GM12874 (cell line): Measurements from ENCODE around the gene TMEM161A.

Source experiments
- CTCF ChIP-seq: IDR thresholded peaks from 2 replicates; pipeline ENCODE4 v1.5.1; 2011; ENCODE audit warnings: low read depth, mild to moderate bottlenecking, control low read depth, low read length, moderate library complexity; ENCODE audit not compliant: insufficient read depth

The TMEM161A gene

GRCh38 chr19:19171821-19172532 lies 33.7 kb upstream of the TMEM161A start:
- TF ChIP-seq CTCF = no peak

GRCh38 chr19:19170873-19171672 lies 32.8 kb upstream of the TMEM161A start:
- no peak for TF ChIP-seq CTCF

GRCh38 chr19:19170053-19170872 lies 32.0 kb upstream of the TMEM161A start, which contains the start of gene MEF2B:
Gene MEF2B, minus strand, starts transcription at chr19:19170263. Its CDS starts 19,528 bp downstream, at chr19:19150735.
- no peak for TF ChIP-seq CTCF

GRCh38 chr19:19169236-19170052 lies 31.2 kb upstream of the TMEM161A start:
- no peak for TF ChIP-seq CTCF

DNA sequence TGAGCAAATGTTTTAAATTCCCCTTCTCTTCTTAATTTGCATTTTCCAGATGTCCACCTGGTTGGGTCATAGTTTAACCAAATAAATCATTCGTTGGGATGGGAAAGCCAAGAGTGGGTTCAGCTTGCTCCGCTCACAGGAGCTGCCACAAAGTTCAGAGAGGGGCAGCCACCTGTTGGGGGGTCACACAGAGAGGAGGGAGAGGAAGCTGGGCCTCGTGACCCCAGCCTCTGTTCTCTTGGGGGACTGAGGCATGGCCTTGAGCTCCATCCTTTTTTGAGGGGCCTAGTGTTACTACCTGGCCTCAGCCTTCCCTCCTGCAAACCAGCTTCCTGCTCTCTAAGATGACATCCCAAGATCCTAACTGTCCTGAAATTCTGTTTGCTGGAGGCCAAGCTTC lies 29.3 kb upstream of the TMEM161A start:
- no peak for TF ChIP-seq CTCF

- no peak for TF ChIP-seq CTCF
Observed at GRCh38 chr19:19165396-19165795, 27.1 kb upstream of the TMEM161A start.
